ENCODE results near the gene PLXNA4. TPM values are rescaled to one million over a fixed set of nuclear protein-coding genes. Genes with fewer than 3 reads are reported as not detected.

Gene PLXNA4
- total and polyA plus RNA-seq, 2 experiments from 2014 or later: 1.9 to 4.8 TPM

GRCh38 chr7:132400561-132401142 is 175.6 kb downstream of the PLXNA4 start:
- Histone ChIP-seq H3K4me2 (no peak overlapping the region), H3K9me2 (replicated peaks; ENCODE audit: insufficient read depth) (no peaks in the 10 kb centered on the region), H3K27ac (no peak overlapping the region), H3K79me2 (no peaks in the 10 kb centered on the region), H4K20me1 (ENCODE audit: insufficient read depth, poor library complexity, severe bottlenecking) (no peaks in the 10 kb centered on the region), H3K4me1 (ENCODE audit: insufficient read depth) (peaks cover 10% of the 10 kb centered on the region), H3K9me3 (ENCODE audit: low read depth) (no peaks in the 10 kb centered on the region), H2AFZ (no peak overlapping the region), H3K27me3 (no peaks in the 10 kb centered on the region), H3K4me3 (no peak overlapping the region), H3K36me3 (replicated peaks; ENCODE audit: insufficient read depth, low read depth) (no peaks in the 10 kb centered on the region)
- no peak for DNase-seq (ENCODE audit: low spot score)
- 71% methylated on average over 10 of the region's 10 CpGs for WGBS (ENCODE audit: low lambda C conversion rate, missing lambda C conversion rate)
- no peak for TF ChIP-seq EZH2 (IDR thresholded peaks at IDR 0.05; ENCODE audit: borderline replicate concordance)
- TF ChIP-seq EZH2phosphoT487 (IDR thresholded peaks at IDR 0.05; ENCODE audit: low read depth, severe bottlenecking, unreplicated experiment): no peak
- no peak for TF ChIP-seq CTCF (IDR thresholded peaks at IDR 0.05; ENCODE audit: poor library complexity)

GRCh38 chr7:132399367-132399766 is 176.9 kb downstream of the PLXNA4 start:
- no peaks in the 10 kb centered on the region for H3K9me2 ChIP-seq (replicated peaks; ENCODE audit: insufficient read depth)
- no peaks in the 10 kb centered on the region for H3K27me3 ChIP-seq
- no peaks in the 10 kb centered on the region for H3K36me3 ChIP-seq (replicated peaks; ENCODE audit: insufficient read depth, low read depth)
- H3K27ac ChIP-seq: no peak overlapping the region
- no peaks in the 10 kb centered on the region for H3K79me2 ChIP-seq
- TF ChIP-seq EZH2phosphoT487 (IDR thresholded peaks at IDR 0.05; ENCODE audit: low read depth, severe bottlenecking, unreplicated experiment) (no peak), EZH2 (IDR thresholded peaks at IDR 0.05; ENCODE audit: borderline replicate concordance) (no peak), CTCF (IDR thresholded peaks at IDR 0.05; ENCODE audit: poor library complexity) (no peak)
- WGBS (ENCODE audit: low lambda C conversion rate, missing lambda C conversion rate): 92% methylated on average over 4 of the region's 4 CpGs
- DNase-seq (ENCODE audit: low spot score): no peak
- no peak overlapping the region for H3K4me2 ChIP-seq
- no peak overlapping the region for H2AFZ ChIP-seq
- no peak overlapping the region for H3K4me3 ChIP-seq
- H3K4me1 ChIP-seq (ENCODE audit: insufficient read depth): peaks cover 10% of the 10 kb centered on the region
- H3K9me3 ChIP-seq (ENCODE audit: low read depth): no peaks in the 10 kb centered on the region
- no peaks in the 10 kb centered on the region for H4K20me1 ChIP-seq (ENCODE audit: insufficient read depth, poor library complexity, severe bottlenecking)

- DNase-seq (ENCODE audit: low spot score): no peak
- TF ChIP-seq EZH2phosphoT487 (IDR thresholded peaks at IDR 0.05; ENCODE audit: low read depth, severe bottlenecking, unreplicated experiment) (no peak), EZH2 (IDR thresholded peaks at IDR 0.05; ENCODE audit: borderline replicate concordance) (no peak), CTCF (IDR thresholded peaks at IDR 0.05; ENCODE audit: poor library complexity) (no peak)
- no peaks in the 10 kb centered on the region for H4K20me1 ChIP-seq (ENCODE audit: insufficient read depth, poor library complexity, severe bottlenecking)
- no peak overlapping the region for H2AFZ ChIP-seq
- H3K9me3 ChIP-seq (ENCODE audit: low read depth): no peaks in the 10 kb centered on the region
- no peaks in the 10 kb centered on the region for H3K79me2 ChIP-seq
- H3K27me3 ChIP-seq: no peaks in the 10 kb centered on the region
- no peak overlapping the region for H3K27ac ChIP-seq
- no peak overlapping the region for H3K4me2 ChIP-seq
- H3K4me3 ChIP-seq: no peak overlapping the region
- no peaks in the 10 kb centered on the region for H3K36me3 ChIP-seq (replicated peaks; ENCODE audit: insufficient read depth, low read depth)
- no peaks in the 10 kb centered on the region for H3K9me2 ChIP-seq (replicated peaks; ENCODE audit: insufficient read depth)
- peaks cover 10% of the 10 kb centered on the region for H3K4me1 ChIP-seq (ENCODE audit: insufficient read depth)
- WGBS (ENCODE audit: low lambda C conversion rate, missing lambda C conversion rate): 76% methylated on average over 14 of the region's 14 CpGs
Observed at GRCh38 chr7:132398253-132398925, 177.9 kb downstream of the PLXNA4 start.

All from hepatocyte (in vitro differentiated cells).